IgD-negative memory B cell (primary cell): ENCODE results near the gene ADCY9. TPM values are rescaled to one million over a fixed set of nuclear protein-coding genes. Genes with fewer than 3 reads are reported as not detected.
A peak's percentile ranks its signal among the peaks of the same experiment; 100 is the strongest.
"Not testable (repeated sequence)": the region's sequence is repeated elsewhere in the genome, so short reads cannot be mapped to it uniquely, and the experiment has no call there.

Experiments
- H3K27ac Mint-ChIP-seq, 3 donors: one replicate each; pipeline ENCODE4 v1.8.0; 2020 to 2022; ENCODE audit warnings: mild to moderate bottlenecking in 3 of 3, mixed read lengths in 3 of 3, moderate library complexity in 1 of 3
- H3K27me3 Mint-ChIP-seq: one replicate; pipeline ENCODE4 v1.8.0; 2021; ENCODE audit warnings: mixed read lengths
- H3K36me3 Mint-ChIP-seq: one replicate; pipeline ENCODE4 v1.8.0; 2020; ENCODE audit warnings: mild to moderate bottlenecking, mixed read lengths
- H3K4me1 Mint-ChIP-seq, 3 donors: one replicate each; pipeline ENCODE4 v1.8.0; 2020 to 2022; ENCODE audit warnings: mixed read lengths in 3 of 3, mild to moderate bottlenecking in 1 of 3
- H3K4me3 Mint-ChIP-seq, 4 donors: one replicate each; pipeline ENCODE4 v1.8.0; 2020 to 2022; ENCODE audit warnings: mild to moderate bottlenecking in 4 of 4, mixed read lengths in 4 of 4, moderate library complexity in 3 of 4
- H3K9me3 Mint-ChIP-seq, 3 donors: one replicate each; pipeline ENCODE4 v1.8.0; 2020 to 2021; ENCODE audit warnings: mixed read lengths in 3 of 3, mild to moderate bottlenecking in 1 of 3
- polyA plus RNA-seq: library from polyadenylated mRNA; unstranded; fragments of 300-500 nt; fragmentation: Illumina TruSeq; gene quantifications from one replicate; pipeline ENCODE4 v1.2.3, GENCODE V29; 2021

ADCY9 gene
- polyA plus RNA-seq, 1 donor from 2014 or later, result 0.21 TPM

DNA sequence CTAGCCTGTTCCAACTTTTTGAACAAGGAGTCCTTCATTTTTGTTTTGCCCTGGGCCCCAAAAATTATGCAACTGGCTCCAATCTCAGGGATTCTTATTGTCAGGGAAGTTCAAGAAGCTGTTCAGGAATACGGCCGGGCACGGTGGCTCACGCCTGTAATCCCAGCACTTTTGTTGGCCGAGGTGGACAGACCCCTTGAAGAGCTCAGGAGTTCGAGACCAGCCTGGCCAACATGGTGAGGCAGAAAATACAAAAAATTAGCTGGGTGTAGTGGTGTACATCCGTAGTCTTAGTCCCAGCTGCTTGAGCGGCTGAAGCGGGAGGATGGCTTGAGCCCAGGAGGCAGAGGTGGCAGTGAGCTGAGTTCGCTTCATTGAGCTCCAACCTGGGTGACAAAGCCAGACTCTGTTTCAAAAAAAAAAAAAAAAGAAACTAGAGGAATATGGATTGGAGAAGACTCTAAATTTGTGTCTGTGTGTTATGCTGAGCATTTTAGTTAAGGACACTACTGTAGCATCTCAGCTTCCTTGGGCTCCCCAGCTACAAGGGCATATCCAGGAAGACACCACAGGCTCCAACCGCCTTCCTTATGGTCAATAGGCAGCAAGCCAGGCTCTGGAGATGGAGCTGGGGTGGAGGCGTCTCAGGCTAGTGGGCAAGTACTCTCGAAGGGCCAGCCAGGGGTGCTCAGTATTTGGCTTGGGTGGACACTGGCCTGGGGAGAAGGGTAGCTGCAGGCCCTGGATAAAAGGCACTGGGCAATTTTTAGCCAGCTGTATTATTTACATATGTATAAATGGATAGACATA is 179.0 kb downstream of the ADCY9 start:
- no peaks in the 10 kb centered on the region for H3K36me3 Mint-ChIP-seq
- peaks cover 2% of the 10 kb centered on the region for H3K27me3 Mint-ChIP-seq
- H3K4me3 Mint-ChIP-seq, result no peak overlapping the region
- no peak overlapping the region for H3K27ac Mint-ChIP-seq
- peaks cover 0 to 4% (median 0%) of the 10 kb centered on the region in 3 donors for H3K9me3 Mint-ChIP-seq
- peaks cover 0 to 3% (median 0%) of the 10 kb centered on the region in 3 donors for H3K4me1 Mint-ChIP-seq

DNA sequence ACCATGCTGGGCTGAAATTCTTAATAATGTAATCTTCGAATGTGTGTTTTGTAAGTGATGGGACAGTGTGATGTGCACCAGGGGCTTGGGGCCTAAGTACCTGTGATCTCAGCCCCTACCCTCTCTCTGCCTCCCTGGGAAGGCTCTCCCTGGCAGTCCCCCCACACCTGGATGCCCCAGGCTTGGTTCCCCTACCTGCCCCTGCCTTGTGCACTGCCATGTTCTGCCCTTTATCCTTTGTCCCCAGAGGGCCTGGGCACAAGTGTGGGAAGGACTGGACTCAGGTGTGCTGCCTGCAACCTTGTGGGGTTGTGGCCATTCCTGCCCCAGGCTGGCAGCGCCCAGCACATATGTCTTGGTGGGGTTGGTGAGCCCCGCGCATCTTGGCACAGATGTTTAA is 180.3 kb downstream of the ADCY9 start:
- Mint-ChIP-seq H3K4me3 (no peak overlapping the region), H3K9me3 (peaks cover 0 to 2% (median 0%) of the 10 kb centered on the region in 3 donors), H3K4me1 (peaks cover 0 to 3% (median 0%) of the 10 kb centered on the region in 3 donors), H3K27me3 (peaks cover 2% of the 10 kb centered on the region), H3K36me3 (no peaks in the 10 kb centered on the region), H3K27ac (no peak overlapping the region)

GRCh38 chr16:3934491-3935181 is 181.6 kb downstream of the ADCY9 start:
- Mint-ChIP-seq H3K27me3 (peaks cover 2% of the 10 kb centered on the region), H3K4me3 (no peak overlapping the region), H3K9me3 (no peaks in the 10 kb centered on the region), H3K4me1 (peaks cover 0 to 7% (median 0%) of the 10 kb centered on the region in 3 donors), H3K27ac (no peak overlapping the region), H3K36me3 (no peaks in the 10 kb centered on the region)

- H3K9me3 Mint-ChIP-seq, H3K4me3 Mint-ChIP-seq, H3K27ac Mint-ChIP-seq, H3K36me3 Mint-ChIP-seq, H3K4me1 Mint-ChIP-seq: not testable (repeated sequence)
- peaks cover 14% of the 10 kb centered on the region for H3K27me3 Mint-ChIP-seq
These were observed 189.1 kb downstream of the ADCY9 start for GRCh38 chr16:3927147-3927546.

DNA sequence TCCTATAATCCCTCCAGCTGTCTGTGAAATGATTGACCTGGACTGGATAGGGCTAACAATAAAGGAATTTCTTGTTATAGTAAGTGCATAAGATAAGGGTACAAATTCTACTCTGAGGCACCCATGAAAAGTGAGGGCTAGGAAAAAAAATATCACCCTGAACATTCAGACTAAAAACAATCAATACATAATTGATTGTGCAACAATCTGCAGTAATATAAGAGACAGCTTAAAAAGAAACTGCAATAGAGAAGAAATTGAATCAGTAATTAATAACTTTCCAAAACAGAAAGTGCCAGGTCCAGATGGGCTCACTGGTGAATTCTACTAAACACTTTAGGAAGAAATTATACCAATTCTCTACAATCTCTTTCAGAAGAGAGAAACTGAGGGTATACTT is 191.5 kb downstream of the ADCY9 start:
- peaks cover 0 to under 1% (median 0%) of the 10 kb centered on the region in 3 donors for H3K9me3 Mint-ChIP-seq
- H3K36me3 Mint-ChIP-seq, result no peaks in the 10 kb centered on the region
- H3K4me3 Mint-ChIP-seq, result no peak overlapping the region
- H3K4me1 Mint-ChIP-seq, result no peaks in the 10 kb centered on the region
- peaks cover 20% of the 10 kb centered on the region for H3K27me3 Mint-ChIP-seq
- H3K27ac Mint-ChIP-seq, result no peak overlapping the region

- no peak overlapping the region for H3K4me3 Mint-ChIP-seq
- H3K27ac Mint-ChIP-seq, result no peak overlapping the region
These were observed 194.0 kb downstream of the ADCY9 start for GRCh38 chr16:3922241-3922640.

GRCh38 chr16:3920206-3920605 is 196.0 kb downstream of the ADCY9 start:
- Mint-ChIP-seq H3K4me1 (peaks cover 0 to 4% (median 0%) of the 10 kb centered on the region in 3 donors), H3K27ac (no peak overlapping the region), H3K36me3 (peaks cover 3% of the 10 kb centered on the region), H3K27me3 (peaks cover 25% of the 10 kb centered on the region), H3K9me3 (peaks cover 5 to 11% (median 5%) of the 10 kb centered on the region in 3 donors), H3K4me3 (no peak overlapping the region)

More at GRCh38 chr16:3922241-3922640, 194.0 kb downstream of the ADCY9 start:
- Mint-ChIP-seq H3K4me1 (peaks cover 0 to 2% (median 0%) of the 10 kb centered on the region in 3 donors), H3K27me3 (peaks cover 24% of the 10 kb centered on the region), H3K9me3 (peaks cover 5 to 11% (median 5%) of the 10 kb centered on the region in 3 donors), H3K36me3 (peaks cover 3% of the 10 kb centered on the region)

DNA sequence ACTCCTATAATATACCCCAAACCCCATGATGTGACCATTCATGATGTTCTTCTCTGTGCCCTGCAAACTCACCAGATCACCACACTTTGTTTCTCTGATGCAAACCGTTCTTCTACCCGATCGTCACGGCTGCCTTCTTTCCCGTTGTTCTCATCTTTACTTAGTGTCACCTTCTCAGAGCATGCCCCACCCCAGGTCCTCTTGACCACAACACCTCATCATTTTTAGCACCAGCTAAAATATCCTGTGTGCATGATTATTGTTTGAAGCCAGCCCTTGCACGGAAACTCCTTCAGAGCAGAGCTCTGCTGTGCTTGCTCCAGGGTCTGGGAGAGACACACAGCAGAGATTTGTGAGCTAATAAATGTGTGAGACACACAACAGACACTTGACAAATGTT is 196.8 kb downstream of the ADCY9 start:
- Mint-ChIP-seq H3K36me3 (peaks cover 3% of the 10 kb centered on the region), H3K27ac (peak overlapping the region in 1 of 3 donors; percentile 5)

GRCh38 chr16:3915426-3916260 is 200.6 kb downstream of the ADCY9 start:
- Mint-ChIP-seq H3K9me3 (peaks cover 5 to 11% (median 5%) of the 10 kb centered on the region in 3 donors), H3K4me3 (no peak overlapping the region), H3K27me3 (peaks cover 9% of the 10 kb centered on the region), H3K36me3 (peaks cover 3% of the 10 kb centered on the region), H3K4me1 (peaks cover 0 to 4% (median 0%) of the 10 kb centered on the region in 3 donors), H3K27ac (no peak overlapping the region)

More for the DNA sequence above, 196.8 kb downstream of the ADCY9 start:
- Mint-ChIP-seq H3K4me3 (no peak overlapping the region), H3K27me3 (peaks cover 23% of the 10 kb centered on the region), H3K4me1 (peaks cover 0 to 4% (median 0%) of the 10 kb centered on the region in 3 donors), H3K9me3 (peaks cover 5 to 11% (median 5%) of the 10 kb centered on the region in 3 donors)

GRCh38 chr16:3912897-3913296 is 203.3 kb downstream of the ADCY9 start:
- Mint-ChIP-seq H3K27ac (no peak overlapping the region), H3K4me3 (no peak overlapping the region), H3K4me1 (peaks cover 0 to 2% (median 0%) of the 10 kb centered on the region in 3 donors), H3K27me3 (peaks cover 3% of the 10 kb centered on the region), H3K9me3 (no peaks in the 10 kb centered on the region), H3K36me3 (no peaks in the 10 kb centered on the region)

Other genes starting within 250 kb of the ADCY9 start
- 18.5 TPM for gene CREBBP, start 235.7 kb downstream of the ADCY9 start, polyA plus RNA-seq
- not detected for gene SRL, start 125.6 kb upstream of the ADCY9 start, polyA plus RNA-seq
- gene TFAP4, start 156.6 kb upstream of the ADCY9 start, polyA plus RNA-seq, result 1.2 TPM
- gene GLIS2, start 199.6 kb upstream of the ADCY9 start, polyA plus RNA-seq, result not detected
- 40.4 TPM for gene PAM16, start 234.9 kb upstream of the ADCY9 start, polyA plus RNA-seq